IMR-90 (cell line): ENCODE measurements around the gene EBF3.

ENCODE experiments used
- BHLHE40 ChIP-seq: fragments of 150-350 bp; IDR thresholded peaks from 2 replicates; pipeline ENCODE4 v1.6.1; 2016; ENCODE audit warnings: mild to moderate bottlenecking, low read depth, low read length
- CEBPB ChIP-seq: IDR thresholded peaks from 2 replicates; pipeline ENCODE4 v1.6.1; 2012; ENCODE audit warnings: low read depth, low read length, improper control_type of control experiment
- NFE2L2 ChIP-seq: fragments of 150-350 bp; IDR thresholded peaks from 2 replicates; pipeline ENCODE4 v1.6.1; 2016; ENCODE audit warnings: low read depth, mild to moderate bottlenecking, low read length
- POLR2A ChIP-seq: IDR thresholded peaks from 2 replicates; pipeline ENCODE4 v1.6.1; 2012; ENCODE audit warnings: mild to moderate bottlenecking, low read depth, low read length
- SMC3 ChIP-seq: fragments of 150-350 bp; IDR thresholded peaks from 2 replicates; pipeline ENCODE4 v1.6.1; 2016; ENCODE audit warnings: low read depth, mild to moderate bottlenecking, antibody characterized with exemption, low read length, moderate library complexity
- TF ChIP-seq, protein P1 (sequence below): conservative IDR thresholded peaks from 2 replicates; pipeline ENCODE4 v1.5.1; 2012; ENCODE audit warnings: mild to moderate bottlenecking, low read depth, low read length, improper control_type of control experiment
- TF ChIP-seq, protein P2 (sequence below): fragments of 150-350 bp; IDR thresholded peaks from 2 replicates; pipeline ENCODE4 v1.6.1; 2017; ENCODE audit warnings: mild to moderate bottlenecking, antibody characterized with exemption, low read length, low read depth

DNA sequence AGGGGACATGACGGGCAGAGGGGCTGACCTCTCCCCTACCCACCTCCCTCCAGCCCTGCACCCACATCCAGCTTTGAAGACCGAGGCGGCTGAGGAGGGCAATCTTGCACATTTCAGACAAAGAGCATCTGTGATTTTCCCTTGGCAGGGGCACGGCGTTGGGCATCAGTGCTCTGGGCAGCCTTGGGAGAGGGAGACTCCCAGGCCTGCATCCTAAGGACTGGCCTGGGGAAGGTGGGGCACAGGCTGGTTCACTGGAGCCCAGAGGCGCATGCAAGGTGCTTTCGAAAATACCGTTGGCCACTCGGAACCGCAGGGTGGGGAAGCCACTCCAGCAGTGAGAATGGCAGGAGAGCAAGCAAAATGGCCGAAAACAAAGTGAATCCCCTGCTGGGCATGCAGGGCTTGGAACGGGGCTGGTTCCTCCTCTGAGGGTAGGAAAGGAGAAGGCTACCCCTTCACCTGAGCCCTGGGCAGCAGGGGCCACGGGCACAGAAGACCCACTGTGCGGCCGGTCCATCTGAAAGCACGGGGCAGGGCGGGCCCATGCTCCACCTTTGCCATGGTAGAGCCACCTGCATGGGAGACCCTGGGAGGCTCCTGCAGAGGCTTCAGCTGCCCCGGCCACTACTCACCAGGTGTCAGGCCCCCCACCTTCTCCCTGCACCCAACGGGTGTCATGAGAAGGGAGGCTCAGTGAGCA lies 49.8 kb downstream of the EBF3 start:
- TF ChIP-seq SMC3, result no peak
- TF ChIP-seq, protein P1, sequence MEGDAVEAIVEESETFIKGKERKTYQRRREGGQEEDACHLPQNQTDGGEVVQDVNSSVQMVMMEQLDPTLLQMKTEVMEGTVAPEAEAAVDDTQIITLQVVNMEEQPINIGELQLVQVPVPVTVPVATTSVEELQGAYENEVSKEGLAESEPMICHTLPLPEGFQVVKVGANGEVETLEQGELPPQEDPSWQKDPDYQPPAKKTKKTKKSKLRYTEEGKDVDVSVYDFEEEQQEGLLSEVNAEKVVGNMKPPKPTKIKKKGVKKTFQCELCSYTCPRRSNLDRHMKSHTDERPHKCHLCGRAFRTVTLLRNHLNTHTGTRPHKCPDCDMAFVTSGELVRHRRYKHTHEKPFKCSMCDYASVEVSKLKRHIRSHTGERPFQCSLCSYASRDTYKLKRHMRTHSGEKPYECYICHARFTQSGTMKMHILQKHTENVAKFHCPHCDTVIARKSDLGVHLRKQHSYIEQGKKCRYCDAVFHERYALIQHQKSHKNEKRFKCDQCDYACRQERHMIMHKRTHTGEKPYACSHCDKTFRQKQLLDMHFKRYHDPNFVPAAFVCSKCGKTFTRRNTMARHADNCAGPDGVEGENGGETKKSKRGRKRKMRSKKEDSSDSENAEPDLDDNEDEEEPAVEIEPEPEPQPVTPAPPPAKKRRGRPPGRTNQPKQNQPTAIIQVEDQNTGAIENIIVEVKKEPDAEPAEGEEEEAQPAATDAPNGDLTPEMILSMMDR, result no peak
- TF ChIP-seq, protein P2, sequence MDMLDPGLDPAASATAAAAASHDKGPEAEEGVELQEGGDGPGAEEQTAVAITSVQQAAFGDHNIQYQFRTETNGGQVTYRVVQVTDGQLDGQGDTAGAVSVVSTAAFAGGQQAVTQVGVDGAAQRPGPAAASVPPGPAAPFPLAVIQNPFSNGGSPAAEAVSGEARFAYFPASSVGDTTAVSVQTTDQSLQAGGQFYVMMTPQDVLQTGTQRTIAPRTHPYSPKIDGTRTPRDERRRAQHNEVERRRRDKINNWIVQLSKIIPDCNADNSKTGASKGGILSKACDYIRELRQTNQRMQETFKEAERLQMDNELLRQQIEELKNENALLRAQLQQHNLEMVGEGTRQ, result no peak
- no peak for TF ChIP-seq POLR2A
- TF ChIP-seq CEBPB, result no peak
- no peak for TF ChIP-seq NFE2L2
- TF ChIP-seq BHLHE40, result no peak
